ENCODE measurements around the gene POLD2.

Gene POLD2

DNA sequence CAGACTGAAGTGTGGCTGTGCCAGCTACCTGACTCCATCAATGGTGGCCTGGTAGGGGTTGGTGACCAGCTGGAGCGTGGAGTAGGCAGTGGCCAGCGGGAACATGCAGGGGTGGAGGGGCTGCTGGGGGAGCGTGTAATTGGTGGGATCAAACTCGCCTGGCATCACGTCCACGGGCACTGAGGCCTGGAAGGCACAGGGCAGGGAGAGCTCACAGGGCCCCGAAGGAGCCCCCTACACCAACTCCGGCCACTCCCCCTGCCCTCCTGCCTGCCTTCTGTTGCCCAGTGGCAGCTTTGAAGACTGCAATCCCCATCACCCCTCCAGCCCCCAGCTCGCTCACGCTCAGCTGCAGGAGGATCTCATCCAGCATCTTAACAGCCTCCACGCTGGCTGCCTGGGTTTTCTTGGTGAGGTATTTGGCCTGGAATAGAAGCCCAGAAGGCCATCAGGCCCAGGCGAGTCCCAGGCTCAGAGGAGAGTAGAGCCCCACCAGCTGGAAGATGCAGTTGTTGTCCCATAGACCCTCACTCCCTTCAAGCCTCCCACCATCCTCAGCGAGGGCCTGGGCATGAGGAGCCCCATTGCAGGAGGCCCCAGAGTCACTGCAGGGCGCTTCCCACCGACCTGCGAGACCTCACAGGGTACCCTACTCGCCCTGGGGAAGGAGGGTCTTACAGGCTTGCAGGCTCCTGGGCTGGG, 7.1 kb downstream of the POLD2 start:
- DNase-seq (ENCODE audit: low read depth): no peak
- H3K4me3 ChIP-seq (ENCODE audit: low read depth, low read length): no peak overlapping the region
- TF ChIP-seq, protein P1, sequence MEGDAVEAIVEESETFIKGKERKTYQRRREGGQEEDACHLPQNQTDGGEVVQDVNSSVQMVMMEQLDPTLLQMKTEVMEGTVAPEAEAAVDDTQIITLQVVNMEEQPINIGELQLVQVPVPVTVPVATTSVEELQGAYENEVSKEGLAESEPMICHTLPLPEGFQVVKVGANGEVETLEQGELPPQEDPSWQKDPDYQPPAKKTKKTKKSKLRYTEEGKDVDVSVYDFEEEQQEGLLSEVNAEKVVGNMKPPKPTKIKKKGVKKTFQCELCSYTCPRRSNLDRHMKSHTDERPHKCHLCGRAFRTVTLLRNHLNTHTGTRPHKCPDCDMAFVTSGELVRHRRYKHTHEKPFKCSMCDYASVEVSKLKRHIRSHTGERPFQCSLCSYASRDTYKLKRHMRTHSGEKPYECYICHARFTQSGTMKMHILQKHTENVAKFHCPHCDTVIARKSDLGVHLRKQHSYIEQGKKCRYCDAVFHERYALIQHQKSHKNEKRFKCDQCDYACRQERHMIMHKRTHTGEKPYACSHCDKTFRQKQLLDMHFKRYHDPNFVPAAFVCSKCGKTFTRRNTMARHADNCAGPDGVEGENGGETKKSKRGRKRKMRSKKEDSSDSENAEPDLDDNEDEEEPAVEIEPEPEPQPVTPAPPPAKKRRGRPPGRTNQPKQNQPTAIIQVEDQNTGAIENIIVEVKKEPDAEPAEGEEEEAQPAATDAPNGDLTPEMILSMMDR (IDR thresholded peaks at IDR 0.05; ENCODE audit: insufficient read depth, low read depth, low read length, missing control alignments): no peak

- no peak overlapping the region for H3K4me3 ChIP-seq (ENCODE audit: low read depth, low read length)
- no peak for DNase-seq (ENCODE audit: low read depth)
- TF ChIP-seq, protein P1 (IDR thresholded peaks at IDR 0.05; ENCODE audit: insufficient read depth, low read depth, low read length, missing control alignments): no peak
These were observed 8.6 kb downstream of the POLD2 start for GRCh38 chr7:44114586-44115310.

GRCh38 chr7:44113764-44114354, 9.5 kb downstream of the POLD2 start:
- no peak overlapping the region for H3K4me3 ChIP-seq (ENCODE audit: low read depth, low read length)
- no peak for DNase-seq (ENCODE audit: low read depth)
- TF ChIP-seq, protein P1 (IDR thresholded peaks at IDR 0.05; ENCODE audit: insufficient read depth, low read depth, low read length, missing control alignments): no peak

- TF ChIP-seq, protein P1 (IDR thresholded peaks at IDR 0.05; ENCODE audit: insufficient read depth, low read depth, low read length, missing control alignments): no peak
- DNase-seq (ENCODE audit: low read depth): no peak
- H3K4me3 ChIP-seq (ENCODE audit: low read depth, low read length): no peak overlapping the region
These were observed 10.2 kb downstream of the POLD2 start for GRCh38 chr7:44112997-44113763.

GRCh38 chr7:44112231-44112996, 10.9 kb downstream of the POLD2 start:
- no peak for DNase-seq (ENCODE audit: low read depth)
- TF ChIP-seq, protein P1 (IDR thresholded peaks at IDR 0.05; ENCODE audit: insufficient read depth, low read depth, low read length, missing control alignments): no peak
- H3K4me3 ChIP-seq (ENCODE audit: low read depth, low read length): no peak overlapping the region

GRCh38 chr7:44111761-44112160, 11.6 kb downstream of the POLD2 start:
- DNase-seq (ENCODE audit: low read depth): no peak
- no peak overlapping the region for H3K4me3 ChIP-seq (ENCODE audit: low read depth, low read length)
- TF ChIP-seq, protein P1 (IDR thresholded peaks at IDR 0.05; ENCODE audit: insufficient read depth, low read depth, low read length, missing control alignments): no peak
